Retina (tissue), 1 donor: ENCODE measurements around the gene AHCTF1.

Experiments
- DNase-seq: peaks from one replicate; pipeline ENCODE4 v3.0.0-alpha.2; 2016

AHCTF1 gene, protein sequence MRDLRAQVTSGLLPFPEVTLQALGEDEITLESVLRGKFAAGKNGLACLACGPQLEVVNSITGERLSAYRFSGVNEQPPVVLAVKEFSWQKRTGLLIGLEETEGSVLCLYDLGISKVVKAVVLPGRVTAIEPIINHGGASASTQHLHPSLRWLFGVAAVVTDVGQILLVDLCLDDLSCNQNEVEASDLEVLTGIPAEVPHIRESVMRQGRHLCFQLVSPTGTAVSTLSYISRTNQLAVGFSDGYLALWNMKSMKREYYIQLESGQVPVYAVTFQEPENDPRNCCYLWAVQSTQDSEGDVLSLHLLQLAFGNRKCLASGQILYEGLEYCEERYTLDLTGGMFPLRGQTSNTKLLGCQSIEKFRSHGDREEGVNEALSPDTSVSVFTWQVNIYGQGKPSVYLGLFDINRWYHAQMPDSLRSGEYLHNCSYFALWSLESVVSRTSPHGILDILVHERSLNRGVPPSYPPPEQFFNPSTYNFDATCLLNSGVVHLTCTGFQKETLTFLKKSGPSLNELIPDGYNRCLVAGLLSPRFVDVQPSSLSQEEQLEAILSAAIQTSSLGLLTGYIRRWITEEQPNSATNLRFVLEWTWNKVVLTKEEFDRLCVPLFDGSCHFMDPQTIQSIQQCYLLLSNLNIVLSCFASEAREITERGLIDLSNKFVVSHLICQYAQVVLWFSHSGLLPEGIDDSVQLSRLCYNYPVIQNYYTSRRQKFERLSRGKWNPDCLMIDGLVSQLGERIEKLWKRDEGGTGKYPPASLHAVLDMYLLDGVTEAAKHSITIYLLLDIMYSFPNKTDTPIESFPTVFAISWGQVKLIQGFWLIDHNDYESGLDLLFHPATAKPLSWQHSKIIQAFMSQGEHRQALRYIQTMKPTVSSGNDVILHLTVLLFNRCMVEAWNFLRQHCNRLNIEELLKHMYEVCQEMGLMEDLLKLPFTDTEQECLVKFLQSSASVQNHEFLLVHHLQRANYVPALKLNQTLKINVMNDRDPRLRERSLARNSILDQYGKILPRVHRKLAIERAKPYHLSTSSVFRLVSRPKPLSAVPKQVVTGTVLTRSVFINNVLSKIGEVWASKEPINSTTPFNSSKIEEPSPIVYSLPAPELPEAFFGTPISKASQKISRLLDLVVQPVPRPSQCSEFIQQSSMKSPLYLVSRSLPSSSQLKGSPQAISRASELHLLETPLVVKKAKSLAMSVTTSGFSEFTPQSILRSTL (N-terminal part only)

DNA sequence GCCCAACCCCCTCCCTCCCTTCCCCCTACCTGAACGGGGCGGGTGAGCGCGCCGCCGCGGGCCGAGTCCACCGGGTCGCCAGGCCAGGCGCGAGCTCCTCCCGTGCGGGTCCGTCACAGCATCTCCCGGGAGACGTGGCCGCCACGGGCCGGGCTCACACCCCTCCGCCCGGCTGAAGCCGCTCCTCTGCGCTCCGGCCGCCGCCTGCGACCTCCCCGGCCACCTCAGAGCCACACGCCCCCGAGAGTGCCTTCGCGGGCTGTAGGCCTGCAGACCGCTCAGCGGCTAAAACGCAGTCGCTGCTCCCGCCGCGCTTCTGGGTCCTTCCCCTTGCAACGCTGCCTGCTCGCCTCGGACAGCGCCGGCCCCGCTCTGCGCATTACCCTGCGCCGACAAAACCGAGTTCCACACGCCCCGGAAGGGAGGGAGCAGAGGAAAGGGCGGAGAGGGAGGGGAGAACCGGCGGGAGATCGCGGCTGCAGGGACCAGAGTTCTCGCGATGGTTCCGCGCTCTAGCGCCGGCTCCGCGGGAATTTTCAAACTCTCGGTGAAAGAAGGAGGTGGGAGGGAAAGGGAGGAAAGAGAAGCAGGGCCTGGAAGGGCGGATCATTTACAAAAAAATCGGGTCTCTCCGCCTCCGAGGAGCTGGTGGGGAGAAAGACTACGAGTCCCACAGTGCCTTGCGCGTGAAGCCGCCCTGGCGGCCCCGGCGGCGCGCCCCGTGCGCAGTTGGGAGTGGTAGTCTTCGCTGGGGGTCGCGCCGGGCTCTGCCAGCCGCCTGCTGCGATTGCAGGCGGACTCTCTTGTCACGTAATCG is at the start of gene AHCTF1:
Gene AHCTF1 (minus strand): TSS at position 400 of the 817 bp plus-strand sequence. CDS start 13,578 bp downstream, outside the sequence.
- peak; percentile 98 for DNase-seq

DNA sequence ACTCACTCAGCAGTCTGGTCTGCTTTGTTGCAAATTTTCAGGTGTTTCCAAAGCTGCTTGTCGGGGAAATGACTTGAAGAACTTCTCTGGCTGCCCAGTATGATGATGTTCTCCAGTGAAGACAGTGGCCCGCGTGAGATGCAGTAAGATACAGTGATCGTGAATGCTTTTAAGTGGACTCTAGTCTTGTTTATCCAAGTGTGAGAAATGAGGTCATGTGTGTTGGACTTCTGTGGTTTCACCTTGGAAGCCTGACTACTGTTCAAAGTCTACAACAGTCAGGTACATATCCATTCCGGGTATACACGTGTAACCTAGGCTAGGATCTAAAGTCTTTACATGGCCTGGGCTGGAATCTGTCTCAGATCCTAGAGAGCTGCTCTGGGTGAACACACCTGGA is 47.0 kb upstream of the AHCTF1 start:
- no peak for DNase-seq

- no peak for DNase-seq
Measured at GRCh38 chr1:246978281-246978680, 46.5 kb upstream of the AHCTF1 start.

DNA sequence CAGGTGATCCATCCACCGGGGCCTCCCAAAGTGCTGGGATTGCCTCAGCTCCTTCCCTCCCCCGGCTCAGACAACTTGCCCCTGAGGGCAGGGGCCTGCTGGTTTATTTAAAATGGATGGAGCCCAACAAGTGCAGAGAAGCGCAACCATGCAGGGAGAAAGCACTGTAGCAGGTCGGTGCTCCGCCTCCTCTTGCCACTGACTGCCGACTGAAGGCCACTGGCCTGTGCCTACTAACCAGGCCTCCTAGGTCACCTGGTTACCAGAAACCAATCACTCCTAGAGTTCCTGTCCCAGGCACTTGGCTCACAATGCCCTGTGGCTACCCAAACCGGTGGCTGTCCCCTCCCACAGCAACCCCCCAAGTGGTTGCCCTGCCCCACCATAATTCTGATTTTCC is 40.2 kb upstream of the AHCTF1 start:
- no peak for DNase-seq

- DNase-seq: no peak
Measured at GRCh38 chr1:246971090-246971721, 39.5 kb upstream of the AHCTF1 start.

GRCh38 chr1:246969621-246970020 is 37.9 kb upstream of the AHCTF1 start:
- no peak for DNase-seq

- DNase-seq: no peak
Measured at GRCh38 chr1:246966502-246966901, 34.8 kb upstream of the AHCTF1 start.

GRCh38 chr1:246959944-246960693 is 28.4 kb upstream of the AHCTF1 start:
- no peak for DNase-seq

GRCh38 chr1:246954126-246954525 is 22.4 kb upstream of the AHCTF1 start:
- no peak for DNase-seq

- no peak for DNase-seq
Measured at GRCh38 chr1:246951413-246951812, 19.7 kb upstream of the AHCTF1 start.

GRCh38 chr1:246949956-246950355 is 18.2 kb upstream of the AHCTF1 start:
- no peak for DNase-seq

- DNase-seq: no peak
Measured at GRCh38 chr1:246947255-246947654, 15.5 kb upstream of the AHCTF1 start.

DNA sequence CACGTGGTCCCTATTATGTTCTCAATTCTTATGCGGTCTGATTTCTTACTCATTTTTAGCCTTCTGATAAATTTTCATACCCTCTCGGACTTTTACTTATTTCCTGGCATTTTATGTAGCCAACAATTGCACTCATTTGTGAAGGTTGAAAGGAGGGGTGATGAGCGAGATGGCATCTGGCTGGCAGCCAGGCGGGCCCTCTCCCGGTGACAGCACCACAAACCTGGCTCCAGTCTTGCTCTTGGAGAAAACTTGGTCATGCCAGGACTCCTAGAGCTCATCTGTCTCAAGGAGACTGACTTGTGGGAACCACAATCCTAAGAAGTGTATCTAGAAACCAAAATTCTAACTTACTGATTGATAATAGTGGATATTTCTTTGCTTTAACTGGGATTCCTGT is 14.6 kb upstream of the AHCTF1 start:
- no peak for DNase-seq

DNA sequence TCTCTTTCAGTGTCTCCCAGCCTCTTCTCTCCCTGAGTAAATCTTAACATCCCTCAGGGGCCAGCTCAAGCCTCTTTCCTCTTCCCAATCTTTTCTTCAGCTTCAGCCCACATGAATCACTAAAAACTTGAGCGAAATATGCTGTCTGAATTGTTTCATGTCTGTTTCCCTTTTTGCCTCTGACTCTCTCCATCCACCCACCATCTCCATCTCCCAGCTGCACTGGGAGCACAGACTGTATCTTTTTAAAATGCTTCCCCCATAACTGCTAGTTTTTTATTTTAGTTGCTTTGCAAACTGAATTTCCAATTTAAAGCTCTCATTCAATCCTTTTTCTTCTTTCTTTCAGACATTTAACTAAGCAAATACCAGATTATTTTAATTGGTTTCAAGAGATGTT is 3.0 kb upstream of the AHCTF1 start:
- no peak for DNase-seq

DNA sequence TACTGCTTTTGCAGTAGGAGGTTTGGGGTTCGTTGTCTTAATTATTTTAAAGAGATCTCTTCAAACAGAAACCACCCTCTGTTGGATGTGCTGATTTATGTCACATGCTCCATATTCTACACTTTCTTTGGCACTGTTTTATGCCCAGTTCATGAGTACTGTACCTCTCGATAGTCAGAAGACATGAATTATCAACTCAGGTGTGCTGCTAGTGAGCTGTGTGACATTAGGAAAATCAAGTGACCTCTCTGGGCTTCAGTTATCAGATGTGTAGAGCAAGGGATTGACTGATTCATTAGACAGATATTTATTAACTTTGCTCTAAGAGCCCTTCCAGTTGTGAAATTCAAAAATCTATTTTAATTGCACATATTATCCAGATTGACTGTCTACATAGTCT is 2.1 kb upstream of the AHCTF1 start:
- DNase-seq: no peak

GRCh38 chr1:246932366-246932700 is 585 bp upstream of the AHCTF1 start:
- DNase-seq: no peak

- DNase-seq: peak; percentile 80
Measured at GRCh38 chr1:246930830-246931548, 759 bp downstream of the AHCTF1 start.

GRCh38 chr1:246925997-246926626 is 5.6 kb downstream of the AHCTF1 start:
- no peak for DNase-seq

- no peak for DNase-seq
Measured at GRCh38 chr1:246923900-246924299, 7.8 kb downstream of the AHCTF1 start.

- DNase-seq: no peak
Measured at GRCh38 chr1:246923482-246923881, 8.3 kb downstream of the AHCTF1 start.
